ENCODE data around the gene NCKAP5L.
"Not testable (repeated sequence)": the region's sequence is repeated elsewhere in the genome, so short reads cannot be mapped to it uniquely, and the experiment has no call there.

Gene NCKAP5L

DNA sequence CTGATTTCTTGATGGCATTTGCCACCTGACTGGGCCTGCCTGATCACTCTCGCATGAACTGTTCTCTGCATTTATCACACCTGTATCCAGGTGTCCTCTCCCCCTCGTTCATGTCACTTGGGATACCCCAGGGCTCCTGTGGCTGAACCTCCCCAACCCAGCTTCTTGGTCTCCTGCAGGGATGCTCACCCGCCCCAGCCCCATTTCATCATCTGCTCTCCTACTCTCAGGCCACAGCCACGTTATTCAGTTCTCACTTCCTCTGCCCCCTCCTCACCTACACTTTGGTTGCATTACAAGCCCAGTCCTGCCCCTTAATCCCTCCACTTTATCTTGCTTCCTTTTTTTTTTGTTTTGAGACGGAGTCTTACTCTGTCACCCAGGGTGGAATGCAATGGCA is 51.4 kb downstream of the NCKAP5L start:
- no peak for DNase-seq

DNA sequence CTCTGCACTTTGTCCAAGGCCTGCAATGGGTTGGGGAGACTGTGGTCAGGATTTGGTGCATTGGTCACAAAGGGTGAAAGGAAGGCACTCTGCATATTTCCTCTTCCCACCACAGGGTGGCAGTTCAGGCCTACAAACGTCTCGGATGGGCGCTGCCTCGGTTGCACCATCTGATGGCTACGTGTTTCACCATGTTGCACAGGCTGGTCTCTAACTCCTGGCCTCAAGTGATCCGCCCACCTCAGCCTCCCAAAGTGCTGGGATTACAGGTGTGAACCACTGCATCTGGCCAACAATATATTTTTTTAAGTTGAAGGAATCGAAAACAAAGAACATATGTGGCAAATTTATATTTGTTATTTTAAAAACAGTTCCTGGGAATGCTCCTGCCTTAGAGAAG is 51.8 kb downstream of the NCKAP5L start:
- DNase-seq, result peak; percentile 75

DNA sequence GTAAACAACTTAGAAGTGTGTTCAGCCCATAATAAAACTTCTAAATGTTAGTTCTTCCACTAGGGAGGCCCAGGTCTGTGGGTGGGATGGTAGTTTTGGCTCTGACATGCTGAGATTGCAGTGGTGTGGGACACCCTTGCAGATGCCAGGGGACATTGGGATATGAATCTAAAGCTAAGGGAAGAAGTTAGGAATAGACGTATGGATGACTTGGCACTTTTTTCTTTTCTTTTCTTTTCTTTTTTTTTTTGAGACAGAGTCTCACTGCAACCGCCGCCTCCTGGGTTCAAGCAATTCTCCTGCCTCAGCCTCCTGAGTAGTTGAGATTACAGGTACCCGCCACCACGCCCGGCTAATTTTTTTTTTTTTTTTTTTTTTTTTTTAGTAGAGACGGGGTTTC is 55.1 kb downstream of the NCKAP5L start:
- DNase-seq, result not testable (repeated sequence)

DNA sequence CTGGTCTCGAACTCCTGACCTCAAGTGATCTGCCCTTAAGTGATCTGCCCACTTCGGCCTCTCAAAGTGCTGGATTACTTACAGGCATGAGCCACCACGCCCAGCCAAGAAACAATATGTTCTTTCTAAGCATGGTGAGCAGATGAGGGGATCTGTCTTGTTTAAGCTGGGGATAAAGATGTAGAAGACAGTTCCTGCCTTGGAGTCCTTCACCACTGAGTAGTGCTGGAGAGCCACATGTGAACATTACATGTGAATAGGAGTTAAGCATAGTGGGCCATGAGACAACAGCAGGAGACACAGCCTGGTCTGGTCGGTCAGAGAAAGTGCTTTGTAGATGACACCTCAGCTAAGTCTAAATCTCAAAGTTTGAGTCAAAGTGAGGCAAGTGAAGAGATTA is 60.9 kb downstream of the NCKAP5L start:
- no peak for DNase-seq

DNA sequence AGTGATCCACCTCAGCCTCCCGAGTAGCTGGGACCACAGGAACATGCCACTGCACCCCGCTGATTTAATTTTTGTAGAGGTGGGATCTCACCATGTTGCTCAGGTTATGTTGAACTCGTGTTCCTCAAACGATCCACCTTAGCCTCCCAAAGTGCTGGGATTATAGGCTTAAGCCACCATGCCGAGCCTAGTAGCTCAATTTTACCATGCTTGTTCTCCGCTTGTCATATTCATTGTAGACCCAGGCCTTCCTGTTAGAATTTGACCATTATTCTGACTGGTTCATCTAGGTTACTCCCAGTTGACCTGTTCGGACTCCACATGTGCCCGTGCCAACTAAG is 62.1 kb downstream of the NCKAP5L start:
- DNase-seq, result no peak

DNA sequence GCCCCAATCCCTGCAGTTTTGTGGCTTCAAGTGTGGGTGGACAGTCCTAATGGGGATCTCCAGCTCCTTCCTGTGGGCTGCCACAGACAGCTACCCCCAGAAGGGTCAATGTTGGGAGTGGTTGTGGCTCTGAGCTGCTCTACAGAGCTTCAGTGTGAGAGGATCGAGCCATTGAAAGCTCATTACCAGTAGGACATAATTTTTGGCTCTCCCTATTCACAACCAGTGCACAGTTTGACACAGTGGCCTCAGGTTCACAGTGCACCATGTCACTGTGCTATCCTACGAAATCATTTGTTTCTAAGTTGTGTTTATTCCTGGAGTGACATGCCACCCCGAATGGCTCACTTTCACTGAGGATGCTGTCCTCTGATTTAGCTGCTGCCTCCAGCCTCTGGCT is 64.1 kb downstream of the NCKAP5L start:
- no peak for DNase-seq

DNA sequence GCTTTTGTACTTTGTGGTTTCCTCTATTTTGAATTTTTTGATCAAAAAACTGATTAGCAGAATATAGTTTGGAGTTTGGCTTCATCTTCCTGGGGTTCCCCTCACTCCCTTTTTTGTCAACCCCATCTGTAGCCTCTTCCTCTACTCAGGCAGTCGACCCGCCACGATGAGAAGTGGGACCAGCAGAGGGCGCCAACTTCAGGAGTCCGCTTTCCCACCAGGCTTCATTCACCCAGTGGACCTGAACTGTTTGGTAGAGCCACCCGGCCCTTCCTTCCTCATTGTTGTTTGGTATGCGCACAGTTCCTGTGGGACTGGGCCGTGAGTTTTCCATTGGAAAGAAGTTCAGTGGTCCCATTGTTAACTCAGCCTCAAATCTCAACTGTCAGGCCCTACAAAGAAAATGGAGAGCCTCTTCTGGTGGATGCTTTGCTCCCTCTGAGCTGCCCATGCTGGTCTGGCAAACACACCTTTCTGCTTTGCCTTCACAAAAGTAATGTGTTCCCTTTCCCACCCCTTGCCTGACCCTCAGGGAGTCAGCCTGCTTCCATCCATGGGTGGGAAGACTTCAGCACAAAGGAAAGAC is 65.1 kb downstream of the NCKAP5L start:
- DNase-seq, result peak; percentile 81

DNA sequence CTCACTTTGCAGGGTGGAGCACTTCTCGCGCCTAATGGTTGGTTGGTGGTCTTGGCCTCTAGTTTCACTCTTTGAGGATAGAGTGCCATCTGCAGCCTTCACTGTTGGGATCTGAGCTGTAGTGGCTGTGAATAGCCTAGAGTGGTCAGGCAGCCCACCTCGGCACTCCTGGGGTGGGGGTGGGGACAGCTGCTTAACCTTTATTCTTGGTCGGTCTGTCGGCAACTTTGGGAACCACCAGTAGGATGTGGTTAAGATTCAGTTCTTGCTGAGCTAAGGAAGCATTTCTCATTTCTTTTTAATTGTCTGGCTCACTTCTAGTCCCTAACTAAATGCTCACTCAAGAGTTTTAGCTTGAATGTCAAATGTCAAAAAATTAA is 65.8 kb downstream of the NCKAP5L start:
- peak; percentile 37 for DNase-seq

DNA sequence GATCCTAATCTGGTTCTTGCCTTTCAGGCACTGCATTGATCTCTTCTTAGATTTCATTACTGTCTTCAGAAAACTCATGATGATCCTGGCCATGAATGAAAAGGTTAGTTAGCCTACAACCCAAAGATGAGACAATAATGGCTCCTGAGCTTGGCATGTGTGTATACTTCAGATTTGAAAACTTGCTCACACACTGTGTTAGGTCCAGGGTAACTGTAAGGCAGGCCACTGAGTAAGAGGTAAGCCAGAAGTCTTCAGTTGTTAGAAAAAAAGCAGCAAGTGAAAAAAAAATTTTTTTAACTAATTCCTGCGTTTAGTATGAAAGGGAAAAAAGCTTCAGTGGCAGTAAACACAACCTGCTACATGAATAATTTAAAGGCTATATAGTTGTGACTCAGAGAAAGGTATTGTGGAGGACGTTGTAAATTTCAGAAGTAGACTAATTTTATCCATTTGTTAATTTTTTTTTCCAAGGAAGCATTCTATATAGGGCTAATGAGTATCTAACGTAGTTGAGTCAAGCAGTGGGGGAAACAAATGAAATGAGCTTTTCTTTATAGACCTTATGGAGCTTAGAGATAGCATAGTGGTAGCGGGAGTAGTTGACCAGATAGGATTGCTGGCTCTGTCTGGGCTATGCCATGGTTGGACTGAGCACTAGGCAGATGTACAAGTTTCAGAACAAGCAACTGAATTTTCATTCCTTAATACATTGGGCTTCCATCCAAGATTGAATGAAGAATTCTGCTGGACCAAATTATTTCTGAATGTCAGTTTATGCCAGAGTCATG is 66.3 kb downstream of the NCKAP5L start:
- no peak for DNase-seq

DNA sequence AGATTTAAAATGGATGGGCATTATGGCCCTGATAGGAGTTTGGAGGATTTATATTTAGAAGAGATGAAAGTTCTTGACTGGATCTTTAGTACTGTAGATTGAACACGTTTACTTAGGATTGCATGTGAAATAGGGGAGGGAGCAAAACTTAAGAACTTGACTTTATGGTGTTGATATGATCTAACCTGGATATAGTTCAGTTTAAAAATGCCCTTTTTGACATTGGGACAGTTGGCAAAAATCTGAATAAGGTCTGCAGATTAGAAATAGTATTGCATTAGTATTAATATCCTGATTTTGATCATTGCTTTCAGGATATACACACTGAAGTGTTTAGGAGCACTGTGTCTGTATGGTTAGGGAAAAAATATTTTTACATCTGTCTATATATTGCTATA is 77.2 kb downstream of the NCKAP5L start:
- DNase-seq, result no peak

DNA sequence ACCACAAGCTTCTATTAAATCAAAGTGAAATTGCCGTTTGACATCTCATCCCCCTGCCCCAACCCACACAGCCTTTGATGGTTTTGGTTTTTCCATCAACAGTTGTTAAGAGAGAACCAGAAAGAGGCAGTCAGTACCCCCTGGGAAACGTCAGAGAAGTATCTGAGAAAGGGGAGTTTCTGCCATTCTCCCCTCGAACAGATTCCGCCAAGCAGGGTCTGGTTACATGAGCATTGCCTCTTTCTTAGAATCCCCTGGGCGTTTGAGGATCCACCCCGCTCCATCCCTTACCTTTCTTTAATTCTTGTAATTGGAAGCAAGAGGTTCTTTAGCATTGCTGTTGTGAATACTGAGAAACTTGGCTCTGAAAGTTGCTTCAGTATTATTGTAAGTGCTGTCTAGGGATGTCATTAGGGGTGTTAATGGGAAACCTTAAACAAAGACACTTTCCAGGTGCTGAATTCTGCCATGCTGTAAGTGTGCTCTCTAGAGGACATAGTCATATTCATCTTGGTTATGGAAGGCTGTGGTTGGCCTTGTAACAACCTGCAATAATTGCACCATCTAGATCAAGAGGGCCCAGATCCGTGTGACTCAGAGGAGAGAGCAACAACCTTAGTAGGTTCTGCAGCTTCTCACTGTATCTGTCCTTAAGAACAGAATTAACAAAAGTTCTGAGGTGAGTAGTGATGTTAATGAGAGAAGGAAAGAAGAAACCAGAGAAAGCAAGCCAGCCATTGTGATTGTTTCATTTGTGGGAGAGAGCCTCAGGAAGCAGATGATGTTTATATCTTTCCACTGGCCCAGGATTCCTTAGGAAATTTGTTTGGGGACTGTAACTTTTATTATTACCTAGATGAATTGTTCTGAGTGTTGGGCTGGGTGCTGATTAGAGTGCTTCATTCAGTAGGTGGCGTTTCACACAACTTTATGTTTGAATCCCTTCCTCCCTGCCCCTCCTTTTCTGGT is 77.9 kb downstream of the NCKAP5L start:
- DNase-seq, result peak; percentile 91

DNA sequence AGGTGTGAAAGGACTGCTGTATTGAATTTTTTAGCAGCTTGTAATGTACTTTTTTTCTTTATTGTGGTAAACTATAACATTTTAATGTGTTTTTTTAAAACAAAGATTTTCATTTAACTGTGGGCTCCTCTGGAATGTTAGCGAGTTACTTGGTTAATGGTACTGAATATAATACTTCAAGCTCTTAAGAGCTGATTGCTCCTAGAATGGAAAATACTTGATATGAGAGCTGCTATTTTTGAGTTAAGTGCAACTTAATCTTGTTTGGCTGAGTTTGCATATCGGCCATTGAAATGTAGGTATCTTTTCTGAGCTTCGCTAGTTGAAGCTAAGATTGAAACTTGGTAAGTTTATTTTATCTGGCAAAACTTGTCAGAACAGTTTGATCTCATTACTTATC is 79.4 kb downstream of the NCKAP5L start:
- DNase-seq, result no peak

DNA sequence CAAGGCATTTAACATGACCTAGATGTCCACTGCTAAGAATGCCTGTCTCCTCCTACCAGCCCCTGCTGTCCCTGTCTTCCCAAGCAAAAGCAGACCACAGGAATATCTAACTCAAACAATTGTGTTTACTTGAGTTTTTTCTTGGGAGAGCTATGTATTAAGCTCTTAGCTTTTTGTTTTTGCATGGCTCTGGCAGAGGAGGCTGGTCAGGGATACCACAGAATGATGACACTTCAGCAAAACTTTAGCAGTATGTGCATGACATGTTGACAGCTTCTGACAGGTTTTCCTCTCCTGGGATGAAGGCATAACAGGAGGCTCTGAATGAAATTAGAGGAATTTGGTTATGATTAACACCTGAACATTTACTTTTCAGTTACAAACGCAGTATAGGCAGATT is 79.9 kb downstream of the NCKAP5L start:
- no peak for DNase-seq

DNA sequence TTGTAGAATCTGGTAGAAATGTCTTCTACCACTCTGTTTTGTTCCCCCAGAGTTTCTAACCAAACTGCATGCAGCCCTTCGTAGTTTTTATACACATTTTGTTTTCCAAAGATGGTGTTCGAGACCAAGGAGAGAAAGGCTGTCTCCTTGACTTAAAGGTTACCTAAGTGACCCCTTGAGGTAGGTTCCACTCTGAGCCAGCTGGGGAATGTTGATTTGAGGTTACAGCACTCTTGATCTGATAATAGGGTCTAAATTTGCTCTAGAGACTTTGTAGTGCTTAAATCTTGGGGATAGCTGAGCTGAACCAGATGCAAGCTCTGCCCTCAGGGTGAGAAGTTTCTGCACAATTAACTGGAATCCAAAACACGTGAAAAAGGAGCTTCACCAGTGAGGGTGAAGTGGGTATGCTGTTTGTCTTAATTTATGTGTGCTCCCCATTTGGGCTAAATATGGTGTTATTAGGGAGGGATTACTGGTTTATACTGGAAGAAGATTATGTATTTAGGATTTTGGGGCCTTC is 83.8 kb downstream of the NCKAP5L start:
- no peak for DNase-seq

DNA sequence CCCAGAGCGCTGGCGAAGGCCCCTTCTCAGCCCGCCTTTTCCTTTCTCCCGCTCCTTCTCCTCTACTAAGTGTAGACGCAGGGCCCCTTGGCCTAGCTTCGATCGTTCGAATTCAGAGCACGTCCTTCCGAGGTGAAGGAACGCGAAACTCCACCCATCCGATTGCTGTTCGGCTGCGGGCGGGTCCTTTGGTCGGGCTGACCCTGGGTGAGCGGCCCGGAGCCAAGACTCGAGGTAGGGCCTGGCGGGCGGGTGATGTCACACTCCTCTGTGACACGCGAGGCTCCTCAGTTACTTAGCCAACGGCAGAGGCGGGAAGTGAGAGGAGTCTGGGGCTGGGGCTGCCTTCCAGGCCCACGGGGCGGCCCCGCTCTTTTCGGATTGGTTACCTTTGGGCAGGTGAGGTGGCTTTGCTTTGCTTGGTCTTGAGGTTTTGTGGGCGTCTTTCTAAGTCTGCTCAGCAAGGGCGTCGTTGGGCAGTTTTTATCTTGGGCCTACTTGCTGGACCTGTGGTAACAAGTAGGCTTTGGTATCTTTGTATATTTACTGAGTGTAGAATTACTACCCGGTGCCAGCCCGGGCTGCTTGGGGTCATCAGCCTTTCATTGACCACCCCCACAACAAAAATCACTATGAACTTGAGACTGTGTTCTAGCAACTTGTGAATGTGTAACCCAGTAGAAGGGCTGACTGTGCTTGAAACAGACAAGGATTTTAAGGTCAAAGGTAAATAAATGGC is 86.2 kb downstream of the NCKAP5L start:
- peak; percentile 93 for DNase-seq
